22Rv1 (cell line): Measurements from ENCODE around the gene MYH14.

Experiments used
- ZFX ChIP-seq: fragments of 450-650 bp; IDR thresholded peaks from 2 replicates; pipeline ENCODE4 v1.6.1; 2017; ENCODE audit warnings: antibody characterized with exemption, borderline replicate concordance
- TF ChIP-seq, protein P1 (sequence below): fragments of 450-650 bp; IDR thresholded peaks from 2 replicates; pipeline ENCODE4 v1.5.1; 2017; ENCODE audit warnings: mild to moderate bottlenecking

DNA sequence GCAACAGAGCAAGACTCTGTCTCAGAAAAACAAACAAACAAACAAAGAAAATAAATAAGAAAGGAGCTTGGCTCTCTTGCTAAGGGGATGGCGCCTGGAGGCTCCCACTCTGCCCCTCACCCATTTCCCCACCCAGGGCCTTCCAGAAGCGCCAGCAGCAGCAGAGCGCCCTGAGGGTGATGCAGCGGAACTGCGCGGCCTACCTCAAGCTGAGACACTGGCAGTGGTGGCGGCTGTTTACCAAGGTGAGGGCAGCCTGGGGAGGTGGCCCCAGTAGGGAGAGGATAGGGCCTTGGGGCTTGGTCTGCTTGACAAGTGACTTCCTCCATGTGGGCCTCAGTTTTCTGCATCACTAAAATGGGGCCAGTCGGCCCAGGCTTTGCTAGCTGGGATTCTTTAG is 59.8 kb downstream of the MYH14 start:
- TF ChIP-seq, protein P1, sequence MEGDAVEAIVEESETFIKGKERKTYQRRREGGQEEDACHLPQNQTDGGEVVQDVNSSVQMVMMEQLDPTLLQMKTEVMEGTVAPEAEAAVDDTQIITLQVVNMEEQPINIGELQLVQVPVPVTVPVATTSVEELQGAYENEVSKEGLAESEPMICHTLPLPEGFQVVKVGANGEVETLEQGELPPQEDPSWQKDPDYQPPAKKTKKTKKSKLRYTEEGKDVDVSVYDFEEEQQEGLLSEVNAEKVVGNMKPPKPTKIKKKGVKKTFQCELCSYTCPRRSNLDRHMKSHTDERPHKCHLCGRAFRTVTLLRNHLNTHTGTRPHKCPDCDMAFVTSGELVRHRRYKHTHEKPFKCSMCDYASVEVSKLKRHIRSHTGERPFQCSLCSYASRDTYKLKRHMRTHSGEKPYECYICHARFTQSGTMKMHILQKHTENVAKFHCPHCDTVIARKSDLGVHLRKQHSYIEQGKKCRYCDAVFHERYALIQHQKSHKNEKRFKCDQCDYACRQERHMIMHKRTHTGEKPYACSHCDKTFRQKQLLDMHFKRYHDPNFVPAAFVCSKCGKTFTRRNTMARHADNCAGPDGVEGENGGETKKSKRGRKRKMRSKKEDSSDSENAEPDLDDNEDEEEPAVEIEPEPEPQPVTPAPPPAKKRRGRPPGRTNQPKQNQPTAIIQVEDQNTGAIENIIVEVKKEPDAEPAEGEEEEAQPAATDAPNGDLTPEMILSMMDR: no peak
- TF ChIP-seq ZFX: no peak
